H1 (cell line): ENCODE measurements around the gene IGFBP4. TPM values are rescaled to one million over a fixed set of nuclear protein-coding genes. Genes with fewer than 3 reads are reported as not detected.

Experiments used
- CTCF ChIA-PET: fragments of 300-600 bp; sonication (Branson Sonifier 250); formaldehyde crosslinking; loops from one replicate; lab custom pipeline; 2021; ENCODE audit not compliant: partially characterized antibody; lab: Charles Lee
- POLR2A ChIA-PET: fragments of 300-600 bp; sonication (Branson Sonifier 250); formaldehyde crosslinking; loops from one replicate; lab custom pipeline; 2021; ENCODE audit warnings: inconsistent platforms; ENCODE audit not compliant: partially characterized antibody; lab: Charles Lee
- DNase-seq, 2 experiments: peaks; one replicate each; pipeline versions ENCODE4 v3.0.0 to v3.0.0-alpha.2; 2010 to 2022; ENCODE audit warnings: low spot score in 2 of 2, low read depth in 1 of 2, mixed read lengths in 1 of 2
- FAIRE-seq: peaks from 2 replicates; lab custom pipeline; 2011; peaks lifted over from hg19 to GRCh38; lab: Jason Lieb, UNC
- H2AFZ ChIP-seq: 2 replicates; pipeline ENCODE4 v1.8.1; 2012; ENCODE audit warnings: low read length, inconsistent platforms
- H2AK5ac ChIP-seq: 2 replicates; pipeline ENCODE4 v1.6.1; 2013; ENCODE audit warnings: low read depth, low read length
- H2BK120ac ChIP-seq: replicated peaks from 2 replicates; pipeline ENCODE3; 2013; ENCODE audit warnings: low read depth, low read length, inconsistent platforms
- H2BK12ac ChIP-seq: 2 replicates; pipeline ENCODE4 v1.6.1; 2013; ENCODE audit warnings: low read depth, low read length
- H2BK15ac ChIP-seq: 2 replicates; pipeline ENCODE4 v1.6.1; 2013; ENCODE audit warnings: low read length
- H2BK20ac ChIP-seq: 2 replicates; pipeline ENCODE4 v1.6.1; 2013; ENCODE audit warnings: low read length
- H2BK5ac ChIP-seq: 2 replicates; pipeline ENCODE4 v1.6.1; 2013; ENCODE audit warnings: low read depth, low read length
- H3K14ac ChIP-seq: 2 replicates; pipeline ENCODE4 v1.6.1; 2013; ENCODE audit warnings: inconsistent platforms; ENCODE audit not compliant: insufficient read length
- H3K18ac ChIP-seq: 2 replicates; pipeline ENCODE4 v1.6.1; 2013; ENCODE audit warnings: low read length; ENCODE audit errors: extremely low read depth
- H3K23ac ChIP-seq: 2 replicates; pipeline ENCODE4 v1.6.1; 2013; ENCODE audit warnings: inconsistent platforms; ENCODE audit not compliant: insufficient read length
- H3K23me2 ChIP-seq: 2 replicates; pipeline ENCODE4 v1.6.1; 2013; ENCODE audit warnings: low read depth, low read length
- H3K27ac ChIP-seq: 2 replicates; pipeline ENCODE4 v1.6.1; 2011; ENCODE audit warnings: low read depth, low read length, inconsistent platforms
- H3K27me3 ChIP-seq, 4 experiments: replicated peaks in 1 of 4; 1 replicate in 1 of 4; 2 replicates in 3 of 4; pipeline versions ENCODE4 v1.6.1 to v1.8.1; 2011 to 2013; ENCODE audit warnings: low read length in 3 of 4, mild to moderate bottlenecking in 3 of 4, inconsistent platforms in 2 of 4, mixed read lengths in 2 of 4, moderate library complexity in 1 of 4; ENCODE audit not compliant: control insufficient read depth in 3 of 4, insufficient read depth in 3 of 4; ENCODE audit errors: extremely low read depth in 1 of 4
- H3K36me3 ChIP-seq, 4 experiments: 2 replicates each; pipeline versions ENCODE4 v1.6.1 to v1.8.1; 2011 to 2013; ENCODE audit warnings: mild to moderate bottlenecking in 4 of 4, low read length in 3 of 4, moderate library complexity in 2 of 4, control low read depth in 1 of 4, inconsistent platforms in 1 of 4; ENCODE audit not compliant: insufficient read depth in 4 of 4, control insufficient read depth in 2 of 4
- H3K4ac ChIP-seq: replicated peaks from 2 replicates; pipeline ENCODE3; 2013; ENCODE audit warnings: low read length, low read depth, mixed read lengths, inconsistent platforms; ENCODE audit not compliant: insufficient read length
- H3K4me1 ChIP-seq, 4 experiments: replicated peaks in 1 of 4; 1 replicate in 1 of 4; 2 replicates in 3 of 4; pipeline versions ENCODE4 v1.6.1 to v1.8.1; 2011 to 2013; ENCODE audit warnings: low read length in 3 of 4, inconsistent platforms in 2 of 4, mixed read lengths in 1 of 4; ENCODE audit not compliant: insufficient read depth in 4 of 4, control insufficient read depth in 3 of 4
- H3K4me2 ChIP-seq, 2 experiments: 2 replicates each; pipeline versions ENCODE4 v1.6.1 to v1.8.1; 2011 to 2013; ENCODE audit warnings: low read depth in 2 of 2, low read length in 2 of 2, control low read depth in 1 of 2, inconsistent platforms in 1 of 2, mild to moderate bottlenecking in 1 of 2; ENCODE audit not compliant: insufficient read depth in 1 of 2
- H3K4me3 ChIP-seq, 4 experiments: fragments of 200-600, 300-600 bp in 1 of 4; sonication (generic), shearing (Covaris generic), sonication (Bioruptor Twin) in 1 of 4; 2 replicates each; pipeline versions ENCODE4 v1.5.1 to v1.8.1; 2011 to 2016; ENCODE audit warnings: low read length in 4 of 4, low read depth in 3 of 4, control low read depth in 2 of 4, inconsistent platforms in 2 of 4, mild to moderate bottlenecking in 2 of 4, mixed read lengths in 1 of 4, moderate library complexity in 1 of 4; ENCODE audit not compliant: insufficient read depth in 2 of 4; ENCODE audit errors: extremely low read depth in 1 of 4
- H3K56ac ChIP-seq: replicated peaks from 2 replicates; pipeline ENCODE3; 2013; ENCODE audit warnings: low read depth, mild to moderate bottlenecking, mixed read lengths, low read length, inconsistent platforms; ENCODE audit not compliant: insufficient read length
- H3K79me1 ChIP-seq: 2 replicates; pipeline ENCODE4 v1.6.1; 2013; ENCODE audit warnings: low read depth, low read length, control low read depth
- H3K79me2 ChIP-seq, 2 experiments: 2 replicates each; pipeline versions ENCODE4 v1.6.1 to v1.8.1; 2012 to 2013; ENCODE audit warnings: low read length in 2 of 2, mild to moderate bottlenecking in 2 of 2, inconsistent platforms in 1 of 2; ENCODE audit not compliant: insufficient read depth in 2 of 2, control insufficient read depth in 1 of 2
- H3K9ac ChIP-seq, 4 experiments: replicated peaks in 1 of 4; 1 replicate in 1 of 4; 2 replicates in 3 of 4; pipeline versions ENCODE4 v1.6.1 to v1.8.1; 2011 to 2013; ENCODE audit warnings: low read depth in 3 of 4, low read length in 3 of 4, control low read depth in 2 of 4, mild to moderate bottlenecking in 2 of 4, moderate library complexity in 2 of 4, inconsistent platforms in 1 of 4; ENCODE audit errors: extremely low read depth in 1 of 4
- H3K9me3 ChIP-seq, 2 experiments: 2 replicates each; pipeline versions ENCODE4 v1.6.1 to v1.8.1; 2012 to 2013; ENCODE audit warnings: mild to moderate bottlenecking in 2 of 2, moderate library complexity in 2 of 2, control low read depth in 1 of 2, inconsistent platforms in 1 of 2, low read depth in 1 of 2, low read length in 1 of 2, mixed read lengths in 1 of 2; ENCODE audit not compliant: insufficient read depth in 2 of 2
- H4K20me1 ChIP-seq, 2 experiments: replicated peaks in 1 of 2; 2 replicates each; pipeline versions ENCODE3 to v1.8.1; 2011 to 2013; ENCODE audit warnings: inconsistent platforms in 2 of 2, low read length in 2 of 2, mild to moderate bottlenecking in 1 of 2; ENCODE audit not compliant: insufficient read depth in 2 of 2, control insufficient read depth in 1 of 2
- H4K5ac ChIP-seq: 2 replicates; pipeline ENCODE4 v1.6.1; 2013; ENCODE audit warnings: low read length, low read depth, mixed read lengths, inconsistent platforms; ENCODE audit not compliant: insufficient read length
- H4K8ac ChIP-seq: 2 replicates; pipeline ENCODE4 v1.8.0; 2013; ENCODE audit warnings: mild to moderate bottlenecking, moderate library complexity, low read length, inconsistent platforms; ENCODE audit not compliant: insufficient read depth; ENCODE audit errors: extremely low read depth
- H4K91ac ChIP-seq: replicated peaks from 2 replicates; pipeline ENCODE3; 2013; ENCODE audit warnings: low read length, mixed read lengths, inconsistent platforms; ENCODE audit not compliant: insufficient read length
- ATF3 ChIP-seq: IDR thresholded peaks from 2 replicates; pipeline ENCODE4 v1.6.1; 2011; ENCODE audit warnings: low read depth, mild to moderate bottlenecking, low read length; ENCODE audit not compliant: insufficient read depth
- BACH1 ChIP-seq: IDR thresholded peaks from 2 replicates; pipeline ENCODE4 v1.6.1; 2012; ENCODE audit warnings: low read length, improper control_type of control experiment
- E2F6 ChIP-seq: IDR thresholded peaks from 2 replicates; pipeline ENCODE4 v1.6.1; 2012; ENCODE audit warnings: inconsistent platforms
- HDAC6 ChIP-seq: IDR thresholded peaks from one replicate; pipeline ENCODE4 v1.7.1; 2012; ENCODE audit warnings: low read depth, mild to moderate bottlenecking, inconsistent platforms, low read length, moderate library complexity
- JUN ChIP-seq: IDR thresholded peaks from 2 replicates; pipeline ENCODE4 v1.6.1; 2011; ENCODE audit warnings: low read depth, mild to moderate bottlenecking, improper control_type of control experiment, low read length
- KDM1A ChIP-seq: fragments of 200-600, 300-600 bp; sonication (generic); IDR thresholded peaks from 2 replicates; pipeline ENCODE4 v1.7.1; 2016; ENCODE audit warnings: mild to moderate bottlenecking, low read length, borderline replicate concordance
- RAD21 ChIP-seq, 2 experiments: IDR thresholded peaks in 1 of 2; conservative IDR thresholded peaks in 1 of 2; 2 replicates each; pipeline ENCODE4 v1.6.1; 2011; ENCODE audit warnings: low read depth in 2 of 2, low read length in 2 of 2, improper control_type of control experiment in 1 of 2, inconsistent platforms in 1 of 2, mild to moderate bottlenecking in 1 of 2, moderate library complexity in 1 of 2
- SIN3A ChIP-seq, 2 experiments: IDR thresholded peaks in 1 of 2; conservative IDR thresholded peaks in 1 of 2; 2 replicates each; pipeline ENCODE4 v1.6.1; 2011 to 2012; ENCODE audit warnings: low read length in 2 of 2, improper control_type of control experiment in 1 of 2, low read depth in 1 of 2, mild to moderate bottlenecking in 1 of 2
- SP2 ChIP-seq: IDR thresholded peaks from 2 replicates; pipeline ENCODE4 v1.6.1; 2012; ENCODE audit warnings: mild to moderate bottlenecking, low read length, inconsistent platforms
- SUZ12 ChIP-seq: fragments of 200-600 bp; sonication (generic); IDR thresholded peaks from 2 replicates; pipeline ENCODE4 v1.6.1; 2012; ENCODE audit warnings: mild to moderate bottlenecking, inconsistent platforms, low read length, moderate library complexity, mixed read lengths
- TAF7 ChIP-seq: optimal IDR thresholded peaks from 2 replicates; pipeline ENCODE3; 2011; ENCODE audit warnings: low read depth, mild to moderate bottlenecking, inconsistent platforms, low read length, moderate library complexity, borderline replicate concordance
- WGBS, 2 experiments: shearing (Covaris generic) in 1 of 2; methylation state at CpG; one replicate each; pipeline versions ENCODE4 v1.1.6 to v1.1.7; 2013 to 2015; ENCODE audit warnings: low lambda C conversion rate in 2 of 2, mixed read lengths in 2 of 2, inconsistent platforms in 1 of 2, low coverage in 1 of 2, missing lambda C conversion rate in 1 of 2; ENCODE audit not compliant: insufficient replicate concordance in 2 of 2, insufficient coverage in 1 of 2, insufficient read length in 1 of 2; ENCODE audit errors: extremely low coverage in 1 of 2, missing lambda C conversion rate in 1 of 2; 5-methylcytosine and 5-hydroxymethylcytosine counted together
- polyA plus RNA-seq, 7 experiments: library from polyadenylated mRNA; depleted of rRNA in 3 of 7; stranded (reverse) in 5 of 7; unstranded in 2 of 7; fragments of >200 nt in 5 of 7; fragments of 200-250 nt in 2 of 7; gene quantifications; 1 replicate in 5 of 7; 2 replicates in 1 of 7; 4 replicates in 1 of 7; pipeline versions ENCODE4 v1.2.1 to v1.2.3, GENCODE V29; 2011 to 2013; ENCODE audit warnings: missing spikeins in 2 of 7, mixed read lengths in 2 of 7
- total RNA-seq: library from RNA; stranded (reverse); fragmentation: NEBNext Ultra II Directional; extraction: Animal tissue kit (Norgen Biotek cat#: 25700); gene quantifications from 2 replicates; pipeline ENCODE4 v1.2.1, GENCODE V29; 2021

The IGFBP4 gene
- total and polyA plus RNA-seq, 2 of the 8 experiments (the other 6 are each of a cell fraction or from before 2014, with no cell fraction given) = 85.5 to 105 TPM

GRCh38 chr17:40463122-40463550 is 19.9 kb downstream of the IGFBP4 start:
- Histone ChIP-seq H3K4me1 (peaks cover 2 to 33% (median 11%) of the 10 kb centered on the region in 4 experiments), H3K9me3 (no peaks in the 10 kb centered on the region), H2BK15ac (peak overlapping the region; percentile 40; the same call in 1 of the 2 replicates), H3K27me3 (no peaks in the 10 kb centered on the region), H2BK20ac (no peak overlapping the region; the same call in 1 of the 2 replicates), H2BK12ac (0 out of 2 replicates have a peak overlapping the region, but pooled peaks have one; percentile 87), H4K5ac (peak overlapping the region; percentile 55), H3K4me3 (no peak overlapping the region), H3K23me2 (no peaks in the 10 kb centered on the region; the same call in 1 of the 2 replicates), H4K91ac (peak overlapping the region; percentile 89), H3K36me3 (no peaks in the 10 kb centered on the region), H3K27ac (no peak overlapping the region), H2AFZ (no peak overlapping the region), H2AK5ac (no peak overlapping the region), H3K79me1 (no peaks in the 10 kb centered on the region), H4K8ac (peak overlapping the region; percentile 62; the same call in 1 of the 2 replicates), H4K20me1 (no peaks in the 10 kb centered on the region), H3K79me2 (no peaks in the 10 kb centered on the region), H3K4me2 (no peak overlapping the region), H3K23ac (no peak overlapping the region), H3K56ac (no peak overlapping the region), H3K4ac (no peak overlapping the region), H2BK5ac (peak overlapping the region; percentile 82; the same call in 1 of the 2 replicates), H3K18ac (0 out of 2 replicates have a peak overlapping the region, but pooled peaks have one; percentile 38), H3K14ac (no peak overlapping the region), H2BK120ac (peak overlapping the region; percentile 86), H3K9ac (no peak overlapping the region; a peak in 1 of 7 replicates)
- no peak for DNase-seq
- POLR2A ChIA-PET = interaction anchor here (0.8 to 3.0 kb wide), 13 partner anchors 9 to 74 kb away, joined by 3 to 20 read pairs (median 5); partner anchors contain the start of gene IGFBP4
- FAIRE-seq = no peak
- WGBS, 2 experiments = 56% methylated on average over 10 of the region's 11 CpGs; no CpG with 5 or more reads in 1 of the 2 experiments
- CTCF ChIA-PET = interaction anchor here (0.7 to 34.1 kb wide), 6 partner anchors 13 to 68 kb away, joined by 3 to 739 read pairs (median 10); partner anchors contain the start of gene IGFBP4
- TF ChIP-seq TAF7 = no peak
- no peak for TF ChIP-seq KDM1A
- no peak for TF ChIP-seq BACH1
- TF ChIP-seq RAD21 (IDR thresholded peaks at IDR 0.05 in 1 of 2, conservative IDR thresholded peaks at IDR 0.05 in 1 of 2; ENCODE audit: low read depth in 2 of 2, low read length in 2 of 2) = no peak
- TF ChIP-seq JUN = no peak
- TF ChIP-seq E2F6 = no peak
- TF ChIP-seq SIN3A (conservative IDR thresholded peaks at IDR 0.05 in 1 of 2, IDR thresholded peaks at IDR 0.05 in 1 of 2; ENCODE audit: low read depth in 1 of 2, low read length in 2 of 2) = no peak
- no peak for TF ChIP-seq HDAC6
- no peak for TF ChIP-seq SP2
- no peak for TF ChIP-seq ATF3
- TF ChIP-seq SUZ12 = no peak
